GM12878 (cell line): ENCODE results near the gene GIT1. TPM values are rescaled to one million over a fixed set of nuclear protein-coding genes. Genes with fewer than 3 reads are reported as not detected.

Source experiments
- ATAC-seq: fragments of 200-7000 bp; cut with Tn5 transposase; 3 replicates; pipeline ENCODE4 v1.9.1; 2020; ENCODE audit warnings: mild to moderate bottlenecking, moderate library complexity
- BruUV-seq: library from RNA; stranded (reverse); fragments of 400-500 nt; replicated peaks from 2 replicates; lab custom pipeline; 2021; lab: Mats Ljungman, UMichigan
- CTCF ChIA-PET: fragments of 300-600 bp; sonication (Branson Sonifier 250); formaldehyde crosslinking; extraction: SDS; loops from one replicate; lab custom pipeline; 2021; ENCODE audit warnings: inconsistent platforms; lab: Yijun Ruan, JAX
- POLR2A ChIA-PET: fragments of 350-600 bp; formaldehyde crosslinking; extraction: SDS; loops from one replicate; lab custom pipeline; 2021; ENCODE audit warnings: inconsistent platforms; lab: Charles Lee
- RAD21 ChIA-PET: fragments of 300-600 bp; sonication (Branson Sonifier 250); formaldehyde crosslinking; loops from one replicate; lab custom pipeline; 2023; ENCODE audit warnings: antibody characterized with exemption; ENCODE audit not compliant: unreplicated experiment; lab: Charles Lee
- SMC1A ChIA-PET: fragments of 300-600 bp; sonication (Branson Sonifier 250); formaldehyde crosslinking; loops from one replicate; lab custom pipeline; 2023; ENCODE audit not compliant: unreplicated experiment, uncharacterized antibody; lab: Charles Lee
- DNase-seq: peaks from one replicate; pipeline ENCODE4 v3.0.0-alpha.2; 2011; ENCODE audit warnings: low read depth, low spot score
- FAIRE-seq: peaks from 3 replicates; lab custom pipeline; 2011; peaks lifted over from hg19 to GRCh38; lab: Jason Lieb, UNC
- H2AFZ ChIP-seq: 2 replicates; pipeline ENCODE4 v1.6.0; 2011; ENCODE audit warnings: low read depth, low read length, control low read depth; ENCODE audit not compliant: control insufficient read depth
- H3K27ac ChIP-seq: 2 replicates; pipeline ENCODE4 v1.5.1; 2011; ENCODE audit warnings: control low read depth; ENCODE audit not compliant: control insufficient read depth, insufficient read depth
- H3K27me3 ChIP-seq, 2 experiments: replicated peaks in 1 of 2; 2 replicates each; pipeline versions ENCODE4 v1.6.0 to v1.6.1; 2011; ENCODE audit warnings: low read length in 1 of 2; ENCODE audit not compliant: control insufficient read depth in 2 of 2, insufficient read depth in 2 of 2
- H3K36me3 ChIP-seq, 2 experiments: 2 replicates each; pipeline ENCODE4 v1.5.1; 2011; ENCODE audit warnings: low read length in 1 of 2; ENCODE audit not compliant: control insufficient read depth in 2 of 2, insufficient read depth in 2 of 2
- H3K4me1 ChIP-seq: 2 replicates; pipeline ENCODE4 v1.6.1; 2011; ENCODE audit warnings: mild to moderate bottlenecking, low read length, moderate library complexity, mixed read lengths; ENCODE audit not compliant: control insufficient read depth, insufficient read depth
- H3K4me2 ChIP-seq: 2 replicates; pipeline ENCODE4 v1.6.0; 2011; ENCODE audit warnings: control low read depth; ENCODE audit not compliant: control insufficient read depth, insufficient read depth
- H3K4me3 ChIP-seq: fragments of 200-600 bp; sonication (generic); 2 replicates; pipeline ENCODE4 v1.5.1; 2016
- H3K79me2 ChIP-seq: 2 replicates; pipeline ENCODE4 v1.6.0; 2011; ENCODE audit warnings: low read length; ENCODE audit not compliant: control insufficient read depth, insufficient read depth
- H3K9ac ChIP-seq: 2 replicates; pipeline ENCODE4 v1.8.0; 2011; ENCODE audit warnings: low read length, control low read depth, mixed read lengths; ENCODE audit not compliant: control insufficient read depth, insufficient read depth
- H3K9me3 ChIP-seq: replicated peaks from 3 replicates; pipeline ENCODE4 v1.5.1; 2011; ENCODE audit warnings: mild to moderate bottlenecking, low read length; ENCODE audit not compliant: control insufficient read depth, insufficient read depth
- H4K20me1 ChIP-seq: 2 replicates; pipeline ENCODE4 v1.6.0; 2011; ENCODE audit not compliant: control insufficient read depth, insufficient read depth
- CBFB ChIP-seq: IDR thresholded peaks from 2 replicates; pipeline ENCODE4 v1.6.1; 2016; ENCODE audit warnings: antibody characterized with exemption, low read depth
- CHD2 ChIP-seq: IDR thresholded peaks from 2 replicates; pipeline ENCODE4 v1.6.1; 2011; ENCODE audit warnings: low read depth, low read length, improper control_type of control experiment, borderline replicate concordance
- FOXM1 ChIP-seq: IDR thresholded peaks from 2 replicates; pipeline ENCODE4 v1.6.1; 2012; ENCODE audit warnings: low read depth, mild to moderate bottlenecking, inconsistent platforms, low read length, moderate library complexity
- NR2C2 ChIP-seq: IDR thresholded peaks from 2 replicates; pipeline ENCODE4 v1.6.1; 2011; ENCODE audit warnings: borderline replicate concordance, low read depth; ENCODE audit not compliant: control insufficient read depth, insufficient read length
- NRF1 ChIP-seq: conservative IDR thresholded peaks from 2 replicates; pipeline ENCODE4 v1.6.1; 2011; ENCODE audit warnings: mild to moderate bottlenecking, low read depth, low read length, improper control_type of control experiment
- RUNX3 ChIP-seq: IDR thresholded peaks from 2 replicates; pipeline ENCODE4 v1.6.1; 2012; ENCODE audit warnings: low read length, inconsistent platforms
- SRF ChIP-seq, 2 experiments: IDR thresholded peaks; 2 replicates each; pipeline ENCODE4 v1.6.1; 2011; ENCODE audit warnings: low read depth in 2 of 2, low read length in 2 of 2, mild to moderate bottlenecking in 1 of 2, moderate library complexity in 1 of 2
- TAF1 ChIP-seq: IDR thresholded peaks from 2 replicates; pipeline ENCODE4 v1.6.1; 2011; ENCODE audit warnings: mild to moderate bottlenecking, low read depth, low read length, borderline replicate concordance
- ZNF24 ChIP-seq: fragments of 450-650 bp; IDR thresholded peaks from 2 replicates; pipeline ENCODE4 v1.6.1; 2017; ENCODE audit warnings: antibody characterized with exemption, mild to moderate bottlenecking
- WGBS: methylation state at CpG from one replicate; pipeline ENCODE4 v1.1.6; 2016; ENCODE audit warnings: low lambda C conversion rate; ENCODE audit not compliant: insufficient replicate concordance, insufficient coverage; ENCODE audit errors: missing lambda C conversion rate; 5-methylcytosine and 5-hydroxymethylcytosine counted together
- in situ Hi-C: fragments of 300-500 bp; cut with MboI; formaldehyde crosslinking; loops from 9 replicates; pipeline ENCODE4 v1.14.3; 2018; ENCODE audit warnings: mixed read lengths
- intact Hi-C: fragments of 100-400 bp; cut with micrococcal nuclease; formaldehyde crosslinking; loops from one replicate; pipeline ENCODE4 v1.14.2; 2022; ENCODE audit not compliant: unreplicated experiment
- polyA plus RNA-seq, 11 experiments: library from polyadenylated mRNA; depleted of rRNA in 4 of 11; unstranded in 6 of 11; stranded (reverse) in 5 of 11; fragments of >200 nt; fragmentation: Nextera tagmentation in 4 of 11; fragmentation: Illumina TruSeq in 1 of 11; extraction: Ambion mirVana in 4 of 11; extraction: Trizol in 1 of 11; gene quantifications; 1 replicate in 1 of 11; 2 replicates in 10 of 11; pipeline versions ENCODE4 v1.2.1 to v1.2.3, GENCODE V29; 2011 to 2016; ENCODE audit warnings: inconsistent platforms in 2 of 11, missing spikeins in 2 of 11, low read depth in 1 of 11
- total RNA-seq, 4 experiments: library from RNA; depleted of rRNA in 3 of 4; stranded (reverse); fragments of >200 nt in 3 of 4; fragmentation: Illumina TruSeq in 1 of 4; extraction: Trizol in 1 of 4; gene quantifications; 2 replicates each; pipeline versions ENCODE4 v1.2.1 to v1.2.3, GENCODE V29; 2013 to 2021
- TF ChIP-seq, protein P1 (sequence below): fragments of 450-650 bp; formaldehyde crosslinking; IDR thresholded peaks from 2 replicates; pipeline ENCODE4 v1.5.0; 2022; ENCODE audit warnings: mild to moderate bottlenecking, missing genetic modification characterization
- TF ChIP-seq, protein P2 (sequence below): IDR thresholded peaks from 2 replicates; pipeline ENCODE4 v1.6.1; 2012; ENCODE audit warnings: mild to moderate bottlenecking, low read depth, low read length

The GIT1 gene
- total and polyA plus RNA-seq, 10 of the 15 experiments (the other 5 are each of a cell fraction or from before 2014, with no cell fraction given), result 0.24 to 45.3 (median 20.9) TPM

DNA sequence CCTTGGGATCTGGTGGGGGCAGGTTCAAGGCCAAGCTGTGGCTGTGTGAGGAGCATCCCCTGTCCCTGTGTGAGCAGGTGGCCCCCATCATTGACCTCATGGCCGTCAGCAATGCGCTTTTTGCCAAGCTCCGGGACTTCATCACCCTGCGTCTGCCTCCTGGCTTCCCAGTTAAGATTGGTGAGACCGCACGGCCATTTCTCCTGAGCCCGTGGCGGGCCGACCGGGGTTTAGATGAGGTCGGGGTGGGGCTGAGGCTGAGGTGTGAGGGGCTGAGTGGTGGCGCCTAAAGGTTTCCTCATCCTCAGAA lies 22.6 kb upstream of the GIT1 start:
- CTCF ChIA-PET, result interaction anchor here (1.0 kb wide), 1 partner anchor 15 kb away, joined by 3 read pairs; no protein-coding TSS in a partner anchor
- Histone ChIP-seq H4K20me1 (no peaks in the 10 kb centered on the region), H3K4me3 (no peak overlapping the region), H3K36me3 (no peaks in the 10 kb centered on the region), H3K9me3 (no peaks in the 10 kb centered on the region; the same call in 2 of the 3 replicates), H3K9ac (no peak overlapping the region), H2AFZ (no peak overlapping the region), H3K27me3 (peaks cover 4 to 6% of the 10 kb centered on the region in 2 experiments; a peak in 3 of 4 replicates), H3K79me2 (no peaks in the 10 kb centered on the region), H3K4me2 (no peak overlapping the region), H3K4me1 (peaks cover 27% of the 10 kb centered on the region), H3K27ac (no peak overlapping the region)
- DNase-seq, result no peak
- TF ChIP-seq NR2C2 (no peak), SRF (IDR thresholded peaks at IDR 0.05; ENCODE audit: low read depth in 2 of 2, low read length in 2 of 2) (no peak), CBFB (no peak), NRF1 (no peak), RUNX3 (no peak), ZNF24 (no peak), TAF1 (no peak), FOXM1 (no peak), CHD2 (no peak)
- TF ChIP-seq, protein P1, sequence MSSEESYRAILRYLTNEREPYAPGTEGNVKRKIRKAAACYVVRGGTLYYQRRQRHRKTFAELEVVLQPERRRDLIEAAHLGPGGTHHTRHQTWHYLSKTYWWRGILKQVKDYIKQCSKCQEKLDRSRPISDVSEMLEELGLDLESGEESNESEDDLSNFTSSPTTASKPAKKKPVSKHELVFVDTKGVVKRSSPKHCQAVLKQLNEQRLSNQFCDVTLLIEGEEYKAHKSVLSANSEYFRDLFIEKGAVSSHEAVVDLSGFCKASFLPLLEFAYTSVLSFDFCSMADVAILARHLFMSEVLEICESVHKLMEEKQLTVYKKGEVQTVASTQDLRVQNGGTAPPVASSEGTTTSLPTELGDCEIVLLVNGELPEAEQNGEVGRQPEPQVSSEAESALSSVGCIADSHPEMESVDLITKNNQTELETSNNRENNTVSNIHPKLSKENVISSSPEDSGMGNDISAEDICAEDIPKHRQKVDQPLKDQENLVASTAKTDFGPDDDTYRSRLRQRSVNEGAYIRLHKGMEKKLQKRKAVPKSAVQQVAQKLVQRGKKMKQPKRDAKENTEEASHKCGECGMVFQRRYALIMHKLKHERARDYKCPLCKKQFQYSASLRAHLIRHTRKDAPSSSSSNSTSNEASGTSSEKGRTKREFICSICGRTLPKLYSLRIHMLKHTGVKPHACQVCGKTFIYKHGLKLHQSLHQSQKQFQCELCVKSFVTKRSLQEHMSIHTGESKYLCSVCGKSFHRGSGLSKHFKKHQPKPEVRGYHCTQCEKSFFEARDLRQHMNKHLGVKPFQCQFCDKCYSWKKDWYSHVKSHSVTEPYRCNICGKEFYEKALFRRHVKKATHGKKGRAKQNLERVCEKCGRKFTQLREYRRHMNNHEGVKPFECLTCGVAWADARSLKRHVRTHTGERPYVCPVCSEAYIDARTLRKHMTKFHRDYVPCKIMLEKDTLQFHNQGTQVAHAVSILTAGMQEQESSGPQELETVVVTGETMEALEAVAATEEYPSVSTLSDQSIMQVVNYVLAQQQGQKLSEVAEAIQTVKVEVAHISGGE (CRISPR knock-in tag), result no peak
- TF ChIP-seq, protein P2, sequence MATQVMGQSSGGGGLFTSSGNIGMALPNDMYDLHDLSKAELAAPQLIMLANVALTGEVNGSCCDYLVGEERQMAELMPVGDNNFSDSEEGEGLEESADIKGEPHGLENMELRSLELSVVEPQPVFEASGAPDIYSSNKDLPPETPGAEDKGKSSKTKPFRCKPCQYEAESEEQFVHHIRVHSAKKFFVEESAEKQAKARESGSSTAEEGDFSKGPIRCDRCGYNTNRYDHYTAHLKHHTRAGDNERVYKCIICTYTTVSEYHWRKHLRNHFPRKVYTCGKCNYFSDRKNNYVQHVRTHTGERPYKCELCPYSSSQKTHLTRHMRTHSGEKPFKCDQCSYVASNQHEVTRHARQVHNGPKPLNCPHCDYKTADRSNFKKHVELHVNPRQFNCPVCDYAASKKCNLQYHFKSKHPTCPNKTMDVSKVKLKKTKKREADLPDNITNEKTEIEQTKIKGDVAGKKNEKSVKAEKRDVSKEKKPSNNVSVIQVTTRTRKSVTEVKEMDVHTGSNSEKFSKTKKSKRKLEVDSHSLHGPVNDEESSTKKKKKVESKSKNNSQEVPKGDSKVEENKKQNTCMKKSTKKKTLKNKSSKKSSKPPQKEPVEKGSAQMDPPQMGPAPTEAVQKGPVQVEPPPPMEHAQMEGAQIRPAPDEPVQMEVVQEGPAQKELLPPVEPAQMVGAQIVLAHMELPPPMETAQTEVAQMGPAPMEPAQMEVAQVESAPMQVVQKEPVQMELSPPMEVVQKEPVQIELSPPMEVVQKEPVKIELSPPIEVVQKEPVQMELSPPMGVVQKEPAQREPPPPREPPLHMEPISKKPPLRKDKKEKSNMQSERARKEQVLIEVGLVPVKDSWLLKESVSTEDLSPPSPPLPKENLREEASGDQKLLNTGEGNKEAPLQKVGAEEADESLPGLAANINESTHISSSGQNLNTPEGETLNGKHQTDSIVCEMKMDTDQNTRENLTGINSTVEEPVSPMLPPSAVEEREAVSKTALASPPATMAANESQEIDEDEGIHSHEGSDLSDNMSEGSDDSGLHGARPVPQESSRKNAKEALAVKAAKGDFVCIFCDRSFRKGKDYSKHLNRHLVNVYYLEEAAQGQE, result no peak
- POLR2A ChIA-PET, result no interaction called here
- SMC1A ChIA-PET, result interaction anchor here (0.9 kb wide), 1 partner anchor 31 kb away, joined by 5 read pairs; no protein-coding TSS in a partner anchor
- RAD21 ChIA-PET, result interaction anchor here (0.8 kb wide), 1 partner anchor 20 kb away, joined by 3 read pairs; no protein-coding TSS in a partner anchor
- FAIRE-seq, result no peak
- WGBS, result 85% methylated on average over 12 of the region's 12 CpGs
- in situ Hi-C loops (no loop called here), intact Hi-C loops (loop anchor here (10.0 kb wide), 2 partner anchors 77 to 323 kb away; partner anchors contain the start of gene SSH2)
- no peak for ATAC-seq
- BruUV-seq, result no TSS peak
